ENCODE data around the gene CC2D2A.

CC2D2A gene

GRCh38 chr4:15638418-15638817 is 168.7 kb downstream of the CC2D2A start:
- CTCF ChIA-PET = no interaction called here
- no peak overlapping the region for H3K4me3 Mint-ChIP-seq
- no peaks in the 10 kb centered on the region for H3K27me3 Mint-ChIP-seq
- DNase-seq = no peak
- no peaks in the 10 kb centered on the region for H3K4me1 Mint-ChIP-seq
- no peaks in the 10 kb centered on the region for H3K9me3 Mint-ChIP-seq
- peaks cover 31% of the 10 kb centered on the region for H3K36me3 Mint-ChIP-seq
- no peak overlapping the region for H3K27ac Mint-ChIP-seq

DNA sequence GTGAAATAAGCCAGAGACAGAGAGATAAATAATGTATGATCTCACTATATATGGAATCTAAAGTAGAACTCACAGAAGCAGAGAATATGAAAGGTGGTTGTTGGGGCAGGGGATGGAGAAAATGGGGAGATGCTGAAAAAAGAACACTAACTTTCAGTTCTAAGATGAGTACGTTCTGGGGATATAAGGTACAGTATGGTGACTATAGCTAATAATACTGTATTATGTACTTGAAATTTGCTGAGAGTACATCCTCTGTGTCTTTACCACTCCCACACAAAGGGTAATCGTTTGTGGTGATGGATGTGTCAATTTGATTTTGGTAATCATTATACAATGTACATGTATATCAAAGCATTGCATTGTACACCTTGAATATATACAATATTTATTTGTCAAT is 178.9 kb downstream of the CC2D2A start:
- no peak for DNase-seq
- Mint-ChIP-seq H3K27ac (no peak overlapping the region), H3K9me3 (no peaks in the 10 kb centered on the region), H3K4me3 (no peak overlapping the region), H3K27me3 (no peaks in the 10 kb centered on the region), H3K36me3 (peaks cover 9% of the 10 kb centered on the region), H3K4me1 (peaks cover 54% of the 10 kb centered on the region)
- CTCF ChIA-PET = interaction anchor here (1.5 to 2.0 kb wide), 2 partner anchors 169 to 416 kb away, joined by 4 to 14 read pairs; no protein-coding TSS in a partner anchor

GRCh38 chr4:15649914-15650545 is 180.3 kb downstream of the CC2D2A start:
- Mint-ChIP-seq H3K4me3 (no peak overlapping the region), H3K4me1 (peaks cover 59% of the 10 kb centered on the region), H3K9me3 (no peaks in the 10 kb centered on the region), H3K27me3 (no peaks in the 10 kb centered on the region), H3K27ac (peak overlapping the region; percentile 24), H3K36me3 (peaks cover 2% of the 10 kb centered on the region)
- peak; percentile 75 for DNase-seq
- CTCF ChIA-PET = interaction anchor here (0.7 to 2.0 kb wide), 8 partner anchors 9 to 417 kb away, joined by 3 to 14 read pairs (median 4); no protein-coding TSS in a partner anchor

Data from activated naive CD4-positive, alpha-beta T cell treated with anti-CD3 and anti-CD28 coated beads, Interleukin-2, amount 10 ng/mL, durations not matched to agents 7 days and 5 days (primary cell).